A549 (cell line): ENCODE measurements around the gene HDHD2. TPM values are rescaled to one million over a fixed set of nuclear protein-coding genes. Genes with fewer than 3 reads are reported as not detected.

ENCODE experiments used
- ATAC-seq, 2 experiments: fragments of 200-7000 bp in 1 of 2; fragments of >200 bp in 1 of 2; cut with Nextera tagmentation in 1 of 2; cut with Tn5 transposase in 1 of 2; 3 replicates each; pipeline versions ENCODE4 v1.8.0 to v1.9.1; 2018 to 2020; ENCODE audit warnings: mild to moderate bottlenecking in 1 of 2, moderate library complexity in 1 of 2
- CTCF ChIA-PET: fragments of 300-600 bp; sonication (Branson Sonifier 250); formaldehyde crosslinking; extraction: SDS; loops from one replicate; lab custom pipeline; 2021; ENCODE audit warnings: antibody characterized with exemption, inconsistent platforms; lab: Yijun Ruan, JAX
- POLR2A ChIA-PET: fragments of 350-600 bp; formaldehyde crosslinking; extraction: SDS; loops from one replicate; lab custom pipeline; 2021; ENCODE audit warnings: antibody characterized with exemption, inconsistent platforms; lab: Yijun Ruan, JAX
- DNase-seq, 2 experiments: peaks; one replicate each; pipeline versions ENCODE4 v3.0.0 to v3.0.0-alpha.2; 2011 to 2016; ENCODE audit warnings: low read depth in 1 of 2, low spot score in 1 of 2
- FAIRE-seq: peaks from 2 replicates; lab custom pipeline; 2011; peaks lifted over from hg19 to GRCh38; lab: Jason Lieb, UNC
- H3K27ac ChIP-seq, 2 experiments: fragments of >200 bp; sonication (Bioruptor Twin); formaldehyde crosslinking; 3 replicates each; pipeline ENCODE4 v1.5.1; 2016 to 2017
- H3K4me1 ChIP-seq: fragments of >200 bp; sonication (Bioruptor Twin); formaldehyde crosslinking; 3 replicates; pipeline ENCODE4 v1.6.1; 2016
- H3K4me2 ChIP-seq: fragments of >200 bp; sonication (Bioruptor Twin); formaldehyde crosslinking; 3 replicates; pipeline ENCODE4 v1.6.1; 2016
- H3K4me3 ChIP-seq: fragments of >200 bp; sonication (Bioruptor Twin); formaldehyde crosslinking; 3 replicates; pipeline ENCODE4 v1.5.1; 2016
- H3K9me3 ChIP-seq: fragments of >200 bp; sonication (Bioruptor Twin); formaldehyde crosslinking; 3 replicates; pipeline ENCODE4 v1.6.1; 2016
- ATOH8 ChIP-seq: fragments of 250-450 bp; sonication (Bioruptor Pico); IDR thresholded peaks from 2 replicates; pipeline ENCODE4 v1.5.0; 2020; ENCODE audit warnings: low read depth, mild to moderate bottlenecking, moderate library complexity
- BCL3 ChIP-seq: fragments of >200 bp; sonication (Bioruptor Twin); formaldehyde crosslinking; IDR thresholded peaks from 3 replicates; pipeline ENCODE4 v1.6.1; 2016
- CBX2 ChIP-seq: fragments of 200-600 bp; sonication (generic); IDR thresholded peaks from 2 replicates; pipeline ENCODE4 v1.6.1; 2016; ENCODE audit warnings: low read depth, mild to moderate bottlenecking, borderline replicate concordance
- CEBPB ChIP-seq, 2 experiments: fragments of >200 bp in 1 of 2; sonication (Bioruptor Twin) in 1 of 2; formaldehyde crosslinking in 1 of 2; IDR thresholded peaks; 2 replicates each; pipeline ENCODE4 v1.6.1; 2012 to 2016
- ELK1 ChIP-seq: fragments of 150-350 bp; IDR thresholded peaks from 2 replicates; pipeline ENCODE4 v1.6.1; 2014; ENCODE audit warnings: low read depth, mild to moderate bottlenecking, low read length
- FOSB ChIP-seq: fragments of 250-450 bp; sonication (Bioruptor Pico); IDR thresholded peaks from 2 replicates; pipeline ENCODE4 v1.5.0; 2020; ENCODE audit warnings: mild to moderate bottlenecking, moderate library complexity
- FOSL2 ChIP-seq, 2 experiments: fragments of 450-650 bp in 1 of 2; fragments of >200 bp in 1 of 2; sonication (Bioruptor Twin) in 1 of 2; formaldehyde crosslinking; IDR thresholded peaks; 2 replicates each; pipeline versions ENCODE4 v1.5.0 to v1.6.1; 2016 to 2020; ENCODE audit warnings: mild to moderate bottlenecking in 1 of 2, moderate library complexity in 1 of 2
- FOXS1 ChIP-seq: fragments of 250-450 bp; sonication (Bioruptor Pico); IDR thresholded peaks from 2 replicates; pipeline ENCODE4 v1.5.0; 2020; ENCODE audit warnings: mild to moderate bottlenecking, moderate library complexity
- HEYL ChIP-seq: fragments of 250-450 bp; sonication (Bioruptor Pico); IDR thresholded peaks from 2 replicates; pipeline ENCODE4 v1.8.0; 2021; ENCODE audit warnings: mild to moderate bottlenecking, moderate library complexity
- HOXB13 ChIP-seq: fragments of 250-450 bp; sonication (Bioruptor Pico); IDR thresholded peaks from 2 replicates; pipeline ENCODE4 v1.5.0; 2020; ENCODE audit warnings: low read depth, mild to moderate bottlenecking, moderate library complexity
- MAFK ChIP-seq: fragments of 450-650 bp; IDR thresholded peaks from 2 replicates; pipeline ENCODE4 v1.6.1; 2014; ENCODE audit not compliant: partially characterized antibody
- MAZ ChIP-seq: fragments of 150-350 bp; IDR thresholded peaks from 2 replicates; pipeline ENCODE4 v1.6.1; 2014; ENCODE audit warnings: antibody characterized with exemption, low read depth, low read length, borderline replicate concordance
- NPAS2 ChIP-seq: fragments of 250-450 bp; sonication (Bioruptor Pico); IDR thresholded peaks from 2 replicates; pipeline ENCODE4 v1.8.0; 2022; ENCODE audit warnings: mild to moderate bottlenecking, moderate library complexity, borderline replicate concordance
- NR3C1 ChIP-seq: fragments of >200 bp; sonication (Bioruptor Twin); formaldehyde crosslinking; IDR thresholded peaks from 3 replicates; pipeline ENCODE4 v1.6.1; 2017
- POLR2A ChIP-seq: IDR thresholded peaks from 2 replicates; pipeline ENCODE4 v1.6.1; 2012; ENCODE audit warnings: mild to moderate bottlenecking, low read length
- POLR2AphosphoS2 ChIP-seq: conservative IDR thresholded peaks from 2 replicates; pipeline ENCODE4 v1.6.1; 2012; ENCODE audit warnings: low read length, improper control_type of control experiment, inconsistent platforms
- RNF2 ChIP-seq: fragments of 200-600 bp; sonication (generic); IDR thresholded peaks from 2 replicates; pipeline ENCODE4 v1.6.1; 2016; ENCODE audit warnings: low read depth, mild to moderate bottlenecking, antibody characterized with exemption, moderate library complexity, borderline replicate concordance
- TFCP2L1 ChIP-seq: fragments of 250-450 bp; sonication (Bioruptor Pico); IDR thresholded peaks from 2 replicates; pipeline ENCODE4 v1.5.0; 2021; ENCODE audit warnings: mild to moderate bottlenecking
- TP53 ChIP-seq: fragments of 250-450 bp; sonication (Bioruptor Pico); IDR thresholded peaks from 2 replicates; pipeline ENCODE4 v1.5.0; 2021; ENCODE audit warnings: mild to moderate bottlenecking, moderate library complexity
- ZC3H11A ChIP-seq: fragments of 450-650 bp; IDR thresholded peaks from 2 replicates; pipeline ENCODE4 v1.6.1; 2014; ENCODE audit warnings: antibody characterized with exemption, mild to moderate bottlenecking
- ZNF302 ChIP-seq: fragments of 250-450 bp; sonication (Bioruptor Pico); IDR thresholded peaks from 2 replicates; pipeline ENCODE4 v1.9.0; 2021; ENCODE audit warnings: inconsistent platforms, mild to moderate bottlenecking, moderate library complexity
- WGBS: methylation state at CpG from one replicate; pipeline ENCODE4 v1.1.6; 2017; ENCODE audit errors: missing lambda C conversion rate; 5-methylcytosine and 5-hydroxymethylcytosine counted together
- polyA plus RNA-seq, 4 experiments: library from polyadenylated mRNA; depleted of rRNA in 3 of 4; stranded (reverse); fragments of >200 nt; fragmentation: RNase III in 1 of 4; extraction: RNeasy Plus Mini Kit Qiagen cat#74134 plus additional on column Dnase treatment in 1 of 4; gene quantifications; 2 replicates in 3 of 4; 3 replicates in 1 of 4; pipeline ENCODE4 v1.2.3, GENCODE V29; 2011 to 2017
- TF ChIP-seq, protein P1 (sequence below): IDR thresholded peaks from 2 replicates; pipeline ENCODE4 v1.6.1; 2012
- TF ChIP-seq, protein P2 (sequence below): fragments of 450-650 bp; IDR thresholded peaks from 2 replicates; pipeline ENCODE4 v1.6.1; 2014; ENCODE audit warnings: antibody characterized with exemption
- TF ChIP-seq, protein P3 (sequence below): IDR thresholded peaks from 2 replicates; pipeline ENCODE4 v1.6.1; 2012; ENCODE audit warnings: low read depth, borderline replicate concordance

Gene HDHD2
- polyA plus RNA-seq, 2 of the 4 experiments (the other 2 are of a cell fraction), result 12.0 to 16.1 TPM

DNA sequence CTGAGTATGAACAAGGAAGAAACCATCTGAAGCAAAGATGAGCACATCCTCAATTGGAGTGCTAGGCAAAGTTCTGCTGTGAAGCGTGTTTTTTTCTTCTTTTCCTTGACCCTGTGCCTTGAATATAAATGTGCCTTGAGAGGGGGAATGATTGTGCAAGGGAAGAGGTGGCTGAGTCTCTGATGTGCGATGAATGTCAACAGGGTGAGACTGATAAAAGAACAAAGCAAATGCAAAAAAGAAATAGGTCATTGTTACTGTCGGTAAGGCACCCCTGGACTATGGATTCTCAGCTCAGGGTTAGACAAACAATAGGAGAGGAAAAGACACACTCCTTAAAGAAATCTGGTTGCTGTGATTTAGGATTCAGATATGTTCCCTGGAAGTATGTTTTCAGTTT is 54.5 kb downstream of the HDHD2 start:
- H3K27ac ChIP-seq, result no peak overlapping the region
- CTCF ChIA-PET, result interaction anchor here (1.2 kb wide), 1 partner anchor 12 kb away, joined by 3 read pairs; no protein-coding TSS in a partner anchor
- no peak overlapping the region for H3K4me2 ChIP-seq
- H3K4me3 ChIP-seq, result no peak overlapping the region
- FAIRE-seq (no peak), ATAC-seq (no peak), DNase-seq (no peak)
- 85% methylated on average over 3 of the region's 3 CpGs for WGBS
- POLR2A ChIA-PET, result no interaction called here
- no peaks in the 10 kb centered on the region for H3K9me3 ChIP-seq
- no peaks in the 10 kb centered on the region for H3K4me1 ChIP-seq
- TF ChIP-seq NR3C1, result no peak
- no peak for TF ChIP-seq TP53 (CRISPR knock-in tag)
- TF ChIP-seq, protein P1, sequence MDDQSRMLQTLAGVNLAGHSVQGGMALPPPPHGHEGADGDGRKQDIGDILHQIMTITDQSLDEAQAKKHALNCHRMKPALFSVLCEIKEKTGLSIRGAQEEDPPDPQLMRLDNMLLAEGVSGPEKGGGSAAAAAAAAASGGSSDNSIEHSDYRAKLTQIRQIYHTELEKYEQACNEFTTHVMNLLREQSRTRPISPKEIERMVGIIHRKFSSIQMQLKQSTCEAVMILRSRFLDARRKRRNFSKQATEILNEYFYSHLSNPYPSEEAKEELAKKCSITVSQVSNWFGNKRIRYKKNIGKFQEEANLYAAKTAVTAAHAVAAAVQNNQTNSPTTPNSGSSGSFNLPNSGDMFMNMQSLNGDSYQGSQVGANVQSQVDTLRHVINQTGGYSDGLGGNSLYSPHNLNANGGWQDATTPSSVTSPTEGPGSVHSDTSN, result no peak
- TF ChIP-seq NPAS2, result no peak
- no peak for TF ChIP-seq CEBPB (IDR thresholded peaks at IDR 0.05)
- TF ChIP-seq RNF2, result no peak
- no peak for TF ChIP-seq FOXS1 (CRISPR knock-in tag)
- TF ChIP-seq HOXB13 (CRISPR knock-in tag), result no peak
- TF ChIP-seq POLR2AphosphoS2, result no peak
- TF ChIP-seq HEYL (CRISPR knock-in tag), result no peak
- TF ChIP-seq, all 56 proteins: peak for 0

- no peak for TF ChIP-seq TFCP2L1 (CRISPR knock-in tag)
- no peak for TF ChIP-seq CBX2
- no peak for FAIRE-seq
- ChIA-PET CTCF (no interaction called here), POLR2A (no interaction called here)
- Histone ChIP-seq H3K4me1 (no peaks in the 10 kb centered on the region), H3K27ac (no peak overlapping the region), H3K4me3 (no peak overlapping the region), H3K9me3 (no peaks in the 10 kb centered on the region), H3K4me2 (no peak overlapping the region)
- no peak for ATAC-seq
- 82% methylated on average over 5 of the region's 5 CpGs for WGBS
- DNase-seq, result no peak
These were observed 62.6 kb downstream of the HDHD2 start for GRCh38 chr18:47087676-47088075.

DNA sequence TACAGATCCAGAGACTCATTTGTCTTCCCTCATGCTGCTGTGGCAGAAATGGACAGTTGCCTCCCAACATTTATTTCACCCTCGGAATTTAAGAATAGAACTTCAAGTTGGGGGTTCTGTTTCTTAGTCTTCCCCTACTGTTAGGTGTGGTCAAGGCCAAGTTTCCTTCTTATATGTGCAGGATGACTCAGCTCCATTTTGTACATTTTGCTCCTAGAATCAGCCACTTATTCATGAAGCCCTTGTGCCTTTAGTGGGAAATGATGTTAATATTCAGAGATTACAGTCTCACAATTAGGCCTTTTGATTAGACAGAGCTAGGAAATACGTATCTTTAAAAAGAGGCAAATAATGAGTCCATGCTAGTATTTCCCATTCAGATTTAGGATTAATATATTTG is 68.7 kb downstream of the HDHD2 start:
- no peak for TF ChIP-seq FOXS1 (CRISPR knock-in tag)
- TF ChIP-seq, all 56 proteins: peak for 0
- Histone ChIP-seq H3K9me3 (no peaks in the 10 kb centered on the region), H3K4me1 (no peaks in the 10 kb centered on the region), H3K4me2 (no peak overlapping the region), H3K4me3 (no peak overlapping the region), H3K27ac (no peak overlapping the region)
- no peak for ATAC-seq
- CTCF ChIA-PET, result no interaction called here
- no peak for DNase-seq
- WGBS, result 88% methylated on average over 2 of the region's 2 CpGs
- POLR2A ChIA-PET, result no interaction called here
- FAIRE-seq, result no peak

DNA sequence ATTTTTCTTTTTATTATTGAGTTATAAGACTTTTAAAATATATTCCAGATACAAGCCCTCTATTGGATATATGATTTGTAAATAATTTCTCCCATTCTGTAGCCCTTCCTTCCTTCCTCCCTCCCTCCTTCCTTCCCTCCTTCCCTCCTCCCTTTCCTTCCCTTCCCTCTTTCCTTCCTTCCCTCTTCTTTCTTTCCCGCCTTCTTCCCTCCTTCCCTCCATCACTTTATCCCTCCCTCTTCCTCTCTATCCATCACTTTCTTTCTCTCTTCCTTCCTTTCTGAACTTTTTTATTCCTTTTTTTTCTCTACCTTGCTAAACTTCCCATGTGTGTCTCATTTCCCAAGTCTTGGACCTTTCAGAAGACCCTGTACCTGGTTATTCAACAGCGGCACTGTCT is 69.4 kb downstream of the HDHD2 start:
- FAIRE-seq (no peak), DNase-seq (no peak)
- no peaks in the 10 kb centered on the region for H3K9me3 ChIP-seq

More for the DNA sequence above, 69.4 kb downstream of the HDHD2 start:
- ChIA-PET CTCF (no interaction called here), POLR2A (no interaction called here)
- no peak for TF ChIP-seq ZNF302
- TF ChIP-seq FOSB (CRISPR knock-in tag), result no peak
- no peak for TF ChIP-seq ATOH8 (CRISPR knock-in tag)
- TF ChIP-seq MAZ, result no peak
- no peak for TF ChIP-seq BCL3
- TF ChIP-seq MAFK, result no peak
- TF ChIP-seq, protein P1, result no peak
- TF ChIP-seq FOSL2 (IDR thresholded peaks at IDR 0.05), result no peak
- TF ChIP-seq FOSL2 (CRISPR knock-in tag; IDR thresholded peaks at IDR 0.05), result no peak
- TF ChIP-seq ELK1, result no peak
- no peak for TF ChIP-seq POLR2A
- no peak for TF ChIP-seq ZC3H11A
- TF ChIP-seq, protein P2, sequence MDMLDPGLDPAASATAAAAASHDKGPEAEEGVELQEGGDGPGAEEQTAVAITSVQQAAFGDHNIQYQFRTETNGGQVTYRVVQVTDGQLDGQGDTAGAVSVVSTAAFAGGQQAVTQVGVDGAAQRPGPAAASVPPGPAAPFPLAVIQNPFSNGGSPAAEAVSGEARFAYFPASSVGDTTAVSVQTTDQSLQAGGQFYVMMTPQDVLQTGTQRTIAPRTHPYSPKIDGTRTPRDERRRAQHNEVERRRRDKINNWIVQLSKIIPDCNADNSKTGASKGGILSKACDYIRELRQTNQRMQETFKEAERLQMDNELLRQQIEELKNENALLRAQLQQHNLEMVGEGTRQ, result no peak
- TF ChIP-seq, protein P3, sequence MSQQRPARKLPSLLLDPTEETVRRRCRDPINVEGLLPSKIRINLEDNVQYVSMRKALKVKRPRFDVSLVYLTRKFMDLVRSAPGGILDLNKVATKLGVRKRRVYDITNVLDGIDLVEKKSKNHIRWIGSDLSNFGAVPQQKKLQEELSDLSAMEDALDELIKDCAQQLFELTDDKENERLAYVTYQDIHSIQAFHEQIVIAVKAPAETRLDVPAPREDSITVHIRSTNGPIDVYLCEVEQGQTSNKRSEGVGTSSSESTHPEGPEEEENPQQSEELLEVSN, result no peak
- no peak for TF ChIP-seq CEBPB (IDR thresholded peaks at IDR 0.05)
- ATAC-seq, result no peak
- no peaks in the 10 kb centered on the region for H3K4me1 ChIP-seq
- H3K4me3 ChIP-seq, result no peak overlapping the region
- WGBS, result 97% methylated on average over 2 of the region's 2 CpGs
- H3K4me2 ChIP-seq, result no peak overlapping the region
- H3K27ac ChIP-seq, result no peak overlapping the region
